Stimulated activated CD8-positive, alpha-beta memory T cell treated with anti-CD3 and anti-CD28 coated beads, Interleukin-7, amount 100 ng/mL, for 1 hour (primary cell): ENCODE measurements around the gene SALL3.

ENCODE experiments used
- DNase-seq, 2 donors: peaks; one replicate each; pipeline ENCODE4 v3.0.0-alpha.2; 2020; ENCODE audit warnings: low read depth in 2 of 2

The SALL3 gene

GRCh38 chr18:78965917-78966792 is 13.5 kb upstream of the SALL3 start:
- no peak for DNase-seq

- no peak for DNase-seq
Measured at GRCh38 chr18:78966793-78967106, 12.9 kb upstream of the SALL3 start.

- no peak for DNase-seq
Measured at GRCh38 chr18:78967692-78968091, 11.9 kb upstream of the SALL3 start.

DNA sequence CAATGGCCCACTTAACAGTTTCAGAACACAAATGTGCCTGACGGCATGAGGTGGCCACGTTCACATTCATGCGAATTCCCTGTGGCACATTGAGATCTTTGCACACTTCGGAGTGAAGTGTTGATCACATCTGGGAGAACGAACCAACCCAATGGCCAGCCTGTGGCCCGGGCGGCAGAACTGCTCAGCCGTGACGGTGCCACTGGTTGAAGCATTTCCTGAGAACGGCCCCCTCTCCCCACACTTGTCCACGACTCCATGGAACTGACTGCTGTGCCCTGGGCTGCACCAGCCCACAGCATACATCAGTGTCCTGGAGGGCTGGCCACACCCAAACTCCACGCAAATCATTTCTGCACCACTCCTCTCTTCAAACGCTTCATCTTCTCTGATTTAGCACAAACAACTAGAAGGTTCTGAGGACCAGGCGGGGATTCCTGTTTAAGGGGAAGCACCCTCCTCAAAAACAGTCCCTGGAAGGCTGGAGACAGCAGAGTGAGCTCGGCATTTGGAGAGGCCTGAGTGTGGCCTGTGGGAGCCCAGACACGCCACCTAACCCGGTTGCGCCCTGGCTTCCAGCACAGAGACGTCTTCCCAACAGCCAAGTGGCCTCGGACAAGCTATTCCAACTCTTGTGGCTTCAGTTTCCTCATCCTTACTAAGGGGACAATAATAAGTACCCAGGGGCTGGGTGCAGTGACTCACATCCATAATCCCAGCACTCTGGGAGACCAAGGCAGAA is 9.9 kb upstream of the SALL3 start:
- no peak for DNase-seq

- no peak for DNase-seq
Measured at GRCh38 chr18:78970774-78971333, 8.8 kb upstream of the SALL3 start.

DNA sequence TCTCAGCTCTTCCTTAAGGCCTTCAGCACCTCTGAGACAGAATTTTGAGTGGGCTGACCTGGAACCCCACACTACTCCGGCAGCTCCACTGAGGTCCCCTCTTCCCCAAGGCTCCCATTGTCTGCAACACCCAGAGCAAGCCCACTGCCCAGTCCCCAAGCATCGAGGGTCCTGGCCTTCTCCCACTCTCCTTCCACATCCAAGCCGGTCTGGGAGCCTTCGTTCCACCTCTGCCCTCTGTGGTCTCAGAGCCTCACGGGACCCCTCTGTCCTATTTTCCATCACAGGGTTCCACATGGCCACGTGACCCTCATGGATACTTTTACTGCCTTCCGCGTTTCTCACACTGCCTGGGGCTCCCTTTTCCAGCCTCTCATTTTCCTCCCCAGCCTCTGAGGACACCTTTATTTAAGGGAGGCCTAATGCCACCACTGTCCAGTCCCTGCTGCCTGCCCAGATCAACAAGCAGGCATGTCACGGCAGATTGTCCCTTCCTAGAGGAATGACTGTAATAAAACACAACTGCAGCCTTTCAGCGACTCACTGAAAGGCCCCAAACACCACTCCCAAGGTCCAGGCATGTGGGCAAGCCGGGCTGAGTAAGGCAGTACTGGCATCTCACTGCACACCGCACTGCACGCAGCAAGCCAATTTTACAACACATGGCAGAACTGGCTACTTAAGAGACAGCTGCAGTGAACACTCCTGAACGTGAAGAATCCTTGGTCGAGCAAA is 7.9 kb upstream of the SALL3 start:
- DNase-seq, result no peak

- no peak for DNase-seq
Measured at GRCh38 chr18:78972385-78972918, 7.2 kb upstream of the SALL3 start.

- DNase-seq, result no peak
Measured at GRCh38 chr18:78972930-78973331, 6.7 kb upstream of the SALL3 start.

- no peak for DNase-seq
Measured at GRCh38 chr18:78973357-78974083, 6.1 kb upstream of the SALL3 start.

DNA sequence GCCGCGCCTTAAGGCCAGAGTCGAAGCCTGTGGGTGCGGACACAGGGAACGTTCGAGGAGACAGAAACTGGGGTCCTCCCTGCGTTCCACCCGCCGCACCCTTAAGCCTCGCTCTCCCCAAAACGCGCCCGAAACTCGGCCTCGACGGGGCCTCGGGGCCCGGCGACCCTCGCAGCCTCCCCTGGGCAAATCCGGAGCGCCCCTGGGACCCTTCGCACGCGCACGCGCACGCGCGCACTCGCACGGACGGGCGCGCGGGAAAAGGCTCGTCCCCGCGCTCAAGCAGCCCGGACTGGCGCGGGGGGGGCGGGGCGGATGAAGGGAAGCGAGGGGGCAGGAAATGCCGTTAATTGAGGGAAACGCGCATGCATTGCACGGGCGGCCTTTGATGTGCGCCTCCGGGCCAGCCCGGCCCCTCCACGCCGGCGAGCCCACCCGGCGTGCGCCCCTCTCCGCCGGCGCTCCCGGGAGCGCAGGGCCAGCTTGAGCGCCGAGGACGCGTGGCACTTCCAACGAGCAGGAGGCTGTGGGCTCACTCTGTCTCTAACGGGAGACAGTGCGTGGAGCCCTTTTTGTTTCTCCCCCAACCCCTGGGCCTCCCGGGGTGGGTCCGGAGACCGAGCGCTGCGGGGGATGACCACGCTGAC is 5.4 kb upstream of the SALL3 start:
- DNase-seq, result no peak

GRCh38 chr18:78975292-78975691 is 4.3 kb upstream of the SALL3 start:
- no peak for DNase-seq

DNA sequence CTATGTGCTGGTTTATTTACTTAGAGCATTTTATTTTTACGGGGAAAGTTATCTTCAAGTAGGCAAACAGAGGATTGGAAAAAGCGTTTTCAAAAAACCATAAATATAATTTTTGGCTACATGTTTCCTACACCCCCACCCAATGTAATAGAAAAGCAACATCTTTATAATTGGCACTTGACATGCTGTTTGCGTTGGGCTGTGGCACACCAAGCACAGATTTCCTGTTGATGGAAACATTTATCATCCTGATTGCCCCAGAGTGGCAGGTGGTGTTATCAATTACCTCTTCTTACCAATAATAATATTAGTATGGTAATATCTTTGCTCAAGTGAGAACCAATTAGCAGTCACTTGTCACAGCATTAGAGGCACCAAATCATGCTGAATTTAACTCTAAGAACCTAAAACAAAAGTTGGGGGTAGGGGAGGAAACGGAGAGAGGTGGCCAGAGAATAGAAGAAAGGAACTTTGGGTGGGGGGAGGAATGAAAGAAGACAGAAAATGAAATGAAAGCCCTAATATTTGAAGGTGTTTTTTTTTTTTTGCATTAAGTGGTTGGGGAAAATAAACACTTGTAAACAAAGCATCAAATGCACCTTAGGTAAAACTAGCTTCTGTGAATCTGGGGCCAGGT is 3.8 kb upstream of the SALL3 start:
- DNase-seq, result no peak

DNA sequence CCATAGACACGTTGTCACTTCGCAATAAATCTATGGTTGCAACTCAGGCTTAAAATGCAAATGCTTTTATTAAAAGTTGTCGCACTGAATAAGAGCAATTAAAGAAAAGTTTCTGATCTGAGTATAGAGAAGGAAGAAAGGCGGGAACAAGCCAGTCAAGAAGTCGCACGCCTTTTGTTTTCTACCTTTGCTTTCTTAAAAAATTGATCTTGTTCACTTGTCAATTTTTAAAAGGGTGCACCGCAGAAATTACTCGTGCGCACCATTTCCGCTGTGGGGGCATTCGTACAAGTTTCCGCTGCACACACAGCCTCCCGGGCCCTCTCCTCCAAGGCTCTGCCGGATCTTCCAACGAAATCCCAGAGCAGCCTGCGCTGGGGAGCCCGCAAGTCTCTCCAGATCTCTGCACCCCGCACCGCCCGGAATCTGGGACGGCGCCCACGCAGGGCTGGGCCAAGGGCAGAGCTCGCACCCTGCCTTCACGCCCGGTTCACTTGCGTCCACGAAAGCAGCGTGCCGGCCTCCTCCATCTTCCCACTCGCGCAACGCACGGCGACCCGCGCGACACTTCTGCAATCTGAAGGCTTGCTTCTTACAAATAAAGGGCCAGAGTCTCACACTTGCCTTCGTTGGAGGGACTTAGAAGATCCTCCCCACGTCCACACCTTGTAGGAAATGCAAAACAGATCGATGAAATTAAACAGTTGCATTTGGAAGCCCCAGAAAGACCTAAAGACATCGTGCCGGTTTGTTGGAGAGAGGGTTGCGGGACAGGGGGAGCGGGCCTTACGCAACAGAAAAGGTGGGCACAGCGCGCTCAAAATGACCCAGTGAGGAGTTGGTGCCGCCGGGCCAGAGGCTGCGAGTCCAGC is 2.6 kb upstream of the SALL3 start:
- no peak for DNase-seq

DNA sequence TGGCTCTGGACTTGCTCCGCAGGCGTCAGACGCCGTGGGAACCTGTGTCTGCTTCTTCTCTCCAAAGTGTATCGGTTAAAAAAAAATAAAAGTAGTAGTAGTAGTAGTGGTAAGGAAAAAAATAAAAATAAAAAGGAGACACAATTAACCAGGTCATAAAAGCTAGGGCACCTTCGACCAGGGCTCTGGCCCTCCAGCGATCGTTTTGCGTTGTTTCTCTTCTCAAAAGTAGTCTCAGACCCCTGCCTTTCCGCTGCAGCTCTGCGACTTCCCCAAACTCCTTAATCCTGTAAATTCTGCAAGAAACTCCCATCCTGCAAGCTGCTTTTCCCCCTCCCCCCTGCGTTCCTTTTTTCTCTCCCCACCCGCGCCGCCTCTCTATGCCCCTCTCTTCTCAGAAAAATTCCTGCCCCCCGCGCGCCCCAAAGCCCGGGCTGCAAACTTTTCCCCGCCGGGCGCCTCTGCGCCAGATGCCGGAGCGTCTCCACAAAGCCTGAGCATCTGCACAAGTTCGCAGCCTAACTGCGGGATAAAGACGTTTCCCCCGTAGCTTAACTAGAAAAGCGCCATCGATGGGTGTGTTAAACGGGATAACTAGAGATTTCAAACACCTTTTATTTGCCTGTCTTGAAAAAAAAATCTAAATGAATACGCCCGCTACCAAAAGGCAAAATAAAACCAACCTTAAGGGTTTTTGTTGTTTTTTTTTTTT is 1.8 kb upstream of the SALL3 start:
- no peak for DNase-seq

DNA sequence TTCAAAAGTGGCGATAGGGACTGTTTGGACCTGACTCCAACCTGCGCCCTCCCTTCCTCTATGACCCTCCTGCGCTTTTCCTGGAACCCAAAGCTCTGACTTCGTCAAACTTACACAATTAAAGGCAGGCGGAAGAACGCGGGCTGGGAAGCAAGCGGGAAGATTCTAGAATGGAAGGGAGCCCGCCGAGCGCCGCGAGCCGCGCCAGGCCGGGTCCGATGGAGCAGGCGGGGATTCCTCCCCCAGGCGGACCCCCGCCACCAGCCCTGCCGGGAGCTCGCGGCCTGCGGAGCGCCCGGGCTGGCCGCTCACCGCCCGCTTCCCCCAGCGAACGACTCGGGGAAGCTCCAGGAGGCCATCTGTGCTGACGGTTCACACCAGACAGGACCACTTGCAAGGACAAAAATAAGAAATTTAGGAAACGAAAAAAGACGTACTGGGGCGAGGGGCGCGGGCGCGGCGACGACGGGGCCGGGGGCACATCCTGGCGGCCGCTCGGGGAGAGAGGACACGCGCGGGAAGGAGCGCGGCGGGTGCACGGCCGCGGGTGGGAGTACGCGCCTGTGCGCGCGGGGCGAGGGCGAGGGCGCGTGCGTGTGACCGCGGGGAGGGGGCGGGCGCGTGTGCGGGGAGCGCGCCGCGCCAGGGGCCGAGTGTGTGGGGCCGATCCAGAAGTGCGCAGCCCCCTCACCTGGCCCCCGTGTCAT is 1.1 kb upstream of the SALL3 start:
- DNase-seq, result no peak

- no peak for DNase-seq
Measured at GRCh38 chr18:78979056-78979729, 425 bp upstream of the SALL3 start.

GRCh38 chr18:78980279-78980771 is 707 bp downstream of the SALL3 start:
- DNase-seq, result no peak
